ENCODE data around the gene TMEM44.

DNA sequence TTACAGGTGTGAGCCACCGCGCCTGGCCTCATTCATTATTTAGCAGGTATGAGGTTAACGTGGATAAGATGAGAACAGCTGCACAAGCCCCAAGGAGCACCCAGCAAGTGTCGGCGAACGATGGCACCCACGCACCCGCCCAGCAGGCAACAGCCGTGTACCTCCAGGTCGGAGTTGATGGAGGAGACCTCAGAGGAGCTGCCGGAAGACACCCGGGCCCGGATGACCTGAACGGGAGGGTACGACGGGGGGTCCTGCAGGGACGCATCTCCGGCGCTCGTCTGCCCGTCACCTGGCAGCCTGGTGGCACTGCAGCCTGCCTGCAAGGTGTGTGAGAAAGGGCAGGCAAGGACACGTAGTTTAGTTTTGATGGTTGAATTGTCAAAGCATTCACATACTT lies 29.1 kb downstream of the TMEM44 start:
- TF ChIP-seq, protein P1, sequence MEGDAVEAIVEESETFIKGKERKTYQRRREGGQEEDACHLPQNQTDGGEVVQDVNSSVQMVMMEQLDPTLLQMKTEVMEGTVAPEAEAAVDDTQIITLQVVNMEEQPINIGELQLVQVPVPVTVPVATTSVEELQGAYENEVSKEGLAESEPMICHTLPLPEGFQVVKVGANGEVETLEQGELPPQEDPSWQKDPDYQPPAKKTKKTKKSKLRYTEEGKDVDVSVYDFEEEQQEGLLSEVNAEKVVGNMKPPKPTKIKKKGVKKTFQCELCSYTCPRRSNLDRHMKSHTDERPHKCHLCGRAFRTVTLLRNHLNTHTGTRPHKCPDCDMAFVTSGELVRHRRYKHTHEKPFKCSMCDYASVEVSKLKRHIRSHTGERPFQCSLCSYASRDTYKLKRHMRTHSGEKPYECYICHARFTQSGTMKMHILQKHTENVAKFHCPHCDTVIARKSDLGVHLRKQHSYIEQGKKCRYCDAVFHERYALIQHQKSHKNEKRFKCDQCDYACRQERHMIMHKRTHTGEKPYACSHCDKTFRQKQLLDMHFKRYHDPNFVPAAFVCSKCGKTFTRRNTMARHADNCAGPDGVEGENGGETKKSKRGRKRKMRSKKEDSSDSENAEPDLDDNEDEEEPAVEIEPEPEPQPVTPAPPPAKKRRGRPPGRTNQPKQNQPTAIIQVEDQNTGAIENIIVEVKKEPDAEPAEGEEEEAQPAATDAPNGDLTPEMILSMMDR (tag by site-specific recombination; IDR thresholded peaks at IDR 0.05), result no peak
- TF ChIP-seq ZFP3 (tag by site-specific recombination; IDR thresholded peaks at IDR 0.05; ENCODE audit: low read depth) (no peak), YY1 (tag by site-specific recombination; IDR thresholded peaks at IDR 0.05) (no peak), REPIN1 (tag by site-specific recombination; IDR thresholded peaks at IDR 0.05; ENCODE audit: low read depth) (no peak), HOXC10 (CRISPR knock-in tag; IDR thresholded peaks at IDR 0.05) (no peak), ZBTB7A (tag by site-specific recombination; IDR thresholded peaks at IDR 0.05; ENCODE audit: low read depth) (no peak), ZNF146 (tag by site-specific recombination; IDR thresholded peaks at IDR 0.05) (no peak)
- TF ChIP-seq, protein P2, sequence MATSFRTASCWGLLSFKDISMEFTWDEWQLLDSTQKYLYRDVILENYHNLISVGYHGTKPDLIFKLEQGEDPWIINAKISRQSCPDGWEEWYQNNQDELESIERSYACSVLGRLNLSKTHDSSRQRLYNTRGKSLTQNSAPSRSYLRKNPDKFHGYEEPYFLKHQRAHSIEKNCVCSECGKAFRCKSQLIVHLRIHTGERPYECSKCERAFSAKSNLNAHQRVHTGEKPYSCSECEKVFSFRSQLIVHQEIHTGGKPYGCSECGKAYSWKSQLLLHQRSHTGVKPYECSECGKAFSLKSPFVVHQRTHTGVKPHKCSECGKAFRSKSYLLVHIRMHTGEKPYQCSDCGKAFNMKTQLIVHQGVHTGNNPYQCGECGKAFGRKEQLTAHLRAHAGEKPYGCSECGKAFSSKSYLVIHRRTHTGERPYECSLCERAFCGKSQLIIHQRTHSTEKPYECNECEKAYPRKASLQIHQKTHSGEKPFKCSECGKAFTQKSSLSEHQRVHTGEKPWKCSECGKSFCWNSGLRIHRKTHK (tag by site-specific recombination; IDR thresholded peaks at IDR 0.05), result no peak
- TF ChIP-seq, protein P3, sequence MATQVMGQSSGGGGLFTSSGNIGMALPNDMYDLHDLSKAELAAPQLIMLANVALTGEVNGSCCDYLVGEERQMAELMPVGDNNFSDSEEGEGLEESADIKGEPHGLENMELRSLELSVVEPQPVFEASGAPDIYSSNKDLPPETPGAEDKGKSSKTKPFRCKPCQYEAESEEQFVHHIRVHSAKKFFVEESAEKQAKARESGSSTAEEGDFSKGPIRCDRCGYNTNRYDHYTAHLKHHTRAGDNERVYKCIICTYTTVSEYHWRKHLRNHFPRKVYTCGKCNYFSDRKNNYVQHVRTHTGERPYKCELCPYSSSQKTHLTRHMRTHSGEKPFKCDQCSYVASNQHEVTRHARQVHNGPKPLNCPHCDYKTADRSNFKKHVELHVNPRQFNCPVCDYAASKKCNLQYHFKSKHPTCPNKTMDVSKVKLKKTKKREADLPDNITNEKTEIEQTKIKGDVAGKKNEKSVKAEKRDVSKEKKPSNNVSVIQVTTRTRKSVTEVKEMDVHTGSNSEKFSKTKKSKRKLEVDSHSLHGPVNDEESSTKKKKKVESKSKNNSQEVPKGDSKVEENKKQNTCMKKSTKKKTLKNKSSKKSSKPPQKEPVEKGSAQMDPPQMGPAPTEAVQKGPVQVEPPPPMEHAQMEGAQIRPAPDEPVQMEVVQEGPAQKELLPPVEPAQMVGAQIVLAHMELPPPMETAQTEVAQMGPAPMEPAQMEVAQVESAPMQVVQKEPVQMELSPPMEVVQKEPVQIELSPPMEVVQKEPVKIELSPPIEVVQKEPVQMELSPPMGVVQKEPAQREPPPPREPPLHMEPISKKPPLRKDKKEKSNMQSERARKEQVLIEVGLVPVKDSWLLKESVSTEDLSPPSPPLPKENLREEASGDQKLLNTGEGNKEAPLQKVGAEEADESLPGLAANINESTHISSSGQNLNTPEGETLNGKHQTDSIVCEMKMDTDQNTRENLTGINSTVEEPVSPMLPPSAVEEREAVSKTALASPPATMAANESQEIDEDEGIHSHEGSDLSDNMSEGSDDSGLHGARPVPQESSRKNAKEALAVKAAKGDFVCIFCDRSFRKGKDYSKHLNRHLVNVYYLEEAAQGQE (tag by site-specific recombination; IDR thresholded peaks at IDR 0.05), result no peak
- TF ChIP-seq, protein P4, sequence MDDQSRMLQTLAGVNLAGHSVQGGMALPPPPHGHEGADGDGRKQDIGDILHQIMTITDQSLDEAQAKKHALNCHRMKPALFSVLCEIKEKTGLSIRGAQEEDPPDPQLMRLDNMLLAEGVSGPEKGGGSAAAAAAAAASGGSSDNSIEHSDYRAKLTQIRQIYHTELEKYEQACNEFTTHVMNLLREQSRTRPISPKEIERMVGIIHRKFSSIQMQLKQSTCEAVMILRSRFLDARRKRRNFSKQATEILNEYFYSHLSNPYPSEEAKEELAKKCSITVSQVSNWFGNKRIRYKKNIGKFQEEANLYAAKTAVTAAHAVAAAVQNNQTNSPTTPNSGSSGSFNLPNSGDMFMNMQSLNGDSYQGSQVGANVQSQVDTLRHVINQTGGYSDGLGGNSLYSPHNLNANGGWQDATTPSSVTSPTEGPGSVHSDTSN (CRISPR knock-in tag; IDR thresholded peaks at IDR 0.05), result no peak

All from HEK293 (cell line).